Gastroesophageal sphincter (tissue), 4 donors: ENCODE measurements around the gene ANP32B. TPM values are rescaled to one million over a fixed set of nuclear protein-coding genes. Genes with fewer than 3 reads are reported as not detected.

Experiments used
- ATAC-seq: fragments of 150-250 bp; one replicate; pipeline ENCODE4 v1.9.1; 2016; ENCODE audit warnings: mild to moderate bottlenecking, moderate library complexity
- H3K27ac ChIP-seq, 4 donors: fragments of 200-600 bp; sonication (generic) in 3 of 4; 1 replicate in 3 of 4; 2 replicates in 1 of 4; pipeline ENCODE4 v1.5.1; 2016 to 2019
- H3K27me3 ChIP-seq: fragments of 200-600 bp; sonication (generic); one replicate; pipeline ENCODE4 v1.5.1; 2019
- H3K36me3 ChIP-seq, 2 donors: fragments of 200-600 bp; sonication (generic); one replicate each; pipeline ENCODE4 v1.5.1; 2019; ENCODE audit warnings: control low read depth in 1 of 2
- H3K4me1 ChIP-seq, 3 donors: fragments of 200-600 bp; sonication (generic); 1 replicate in 2 of 3; 2 replicates in 1 of 3; pipeline ENCODE4 v1.5.1; 2016 to 2019; ENCODE audit warnings: control low read depth in 2 of 3
- H3K4me3 ChIP-seq, 2 donors: fragments of 200-600 bp; sonication (generic); one replicate each; pipeline ENCODE4 v1.5.1; 2019; ENCODE audit warnings: mild to moderate bottlenecking in 1 of 2, moderate library complexity in 1 of 2
- H3K9me3 ChIP-seq, 3 donors: fragments of 200-600 bp; sonication (generic); one replicate each; pipeline ENCODE4 v1.5.1; 2017 to 2019; ENCODE audit warnings: control low read depth in 2 of 3
- EP300 ChIP-seq: sonication (generic); formaldehyde crosslinking; IDR thresholded peaks from one replicate; pipeline ENCODE4 v1.6.1; 2017; ENCODE audit warnings: antibody characterized with exemption, mild to moderate bottlenecking
- POLR2A ChIP-seq, 2 donors: fragments of 450-650 bp; IDR thresholded peaks; one replicate each; pipeline ENCODE4 v1.6.1; 2017; ENCODE audit warnings: antibody characterized with exemption in 2 of 2, mild to moderate bottlenecking in 2 of 2, moderate library complexity in 1 of 2
- POLR2AphosphoS5 ChIP-seq: sonication (generic); formaldehyde crosslinking; IDR thresholded peaks from one replicate; pipeline ENCODE4 v1.6.1; 2017; ENCODE audit warnings: antibody characterized with exemption
- WGBS, 2 donors: methylation state at CpG; one replicate each; pipeline ENCODE4 v1.1.5; 2018; ENCODE audit warnings: low coverage in 1 of 2; 5-methylcytosine and 5-hydroxymethylcytosine counted together
- total RNA-seq, 4 donors: library from RNA; depleted of rRNA; stranded (reverse); fragments of >200 nt; gene quantifications; one replicate each; pipeline ENCODE4 v1.1.0, GENCODE V29; 2016
- TF ChIP-seq, protein P1 (sequence below), 4 experiments: fragments of 200-600 bp in 2 of 4; fragments of 450-650 bp in 2 of 4; sonication (generic) in 1 of 4; IDR thresholded peaks; one replicate each; pipeline ENCODE4 v1.5.1; 2017 to 2019; ENCODE audit warnings: antibody characterized with exemption in 4 of 4, mild to moderate bottlenecking in 2 of 4, moderate library complexity in 2 of 4

Gene ANP32B
- total RNA-seq, 4 donors from 2014 or later, result 33.0 to 41.0 (median 36.1) TPM

DNA sequence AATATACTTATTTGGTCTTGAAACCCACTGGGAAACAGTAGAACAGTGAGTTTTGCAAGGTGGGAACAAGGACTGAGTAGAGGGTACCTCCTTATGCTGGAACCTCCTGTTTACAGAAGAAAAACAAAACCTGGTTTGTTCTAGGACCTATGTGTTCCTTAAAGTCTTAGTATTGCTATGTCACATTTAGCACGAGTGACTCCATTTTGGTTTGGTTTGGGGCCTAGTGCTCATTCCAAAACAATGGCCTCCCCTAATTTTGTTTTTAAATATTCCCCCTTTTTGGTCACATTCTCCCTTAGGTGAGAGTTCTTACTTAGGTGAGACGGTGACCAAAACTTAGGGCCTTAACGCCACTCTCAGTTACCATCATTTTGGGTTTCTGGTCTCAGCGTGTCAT is 67.2 kb downstream of the ANP32B start:
- WGBS, 2 donors, result 97 to 98% methylated on average over 4 of the region's 4 CpGs
- TF ChIP-seq, protein P1, sequence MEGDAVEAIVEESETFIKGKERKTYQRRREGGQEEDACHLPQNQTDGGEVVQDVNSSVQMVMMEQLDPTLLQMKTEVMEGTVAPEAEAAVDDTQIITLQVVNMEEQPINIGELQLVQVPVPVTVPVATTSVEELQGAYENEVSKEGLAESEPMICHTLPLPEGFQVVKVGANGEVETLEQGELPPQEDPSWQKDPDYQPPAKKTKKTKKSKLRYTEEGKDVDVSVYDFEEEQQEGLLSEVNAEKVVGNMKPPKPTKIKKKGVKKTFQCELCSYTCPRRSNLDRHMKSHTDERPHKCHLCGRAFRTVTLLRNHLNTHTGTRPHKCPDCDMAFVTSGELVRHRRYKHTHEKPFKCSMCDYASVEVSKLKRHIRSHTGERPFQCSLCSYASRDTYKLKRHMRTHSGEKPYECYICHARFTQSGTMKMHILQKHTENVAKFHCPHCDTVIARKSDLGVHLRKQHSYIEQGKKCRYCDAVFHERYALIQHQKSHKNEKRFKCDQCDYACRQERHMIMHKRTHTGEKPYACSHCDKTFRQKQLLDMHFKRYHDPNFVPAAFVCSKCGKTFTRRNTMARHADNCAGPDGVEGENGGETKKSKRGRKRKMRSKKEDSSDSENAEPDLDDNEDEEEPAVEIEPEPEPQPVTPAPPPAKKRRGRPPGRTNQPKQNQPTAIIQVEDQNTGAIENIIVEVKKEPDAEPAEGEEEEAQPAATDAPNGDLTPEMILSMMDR (IDR thresholded peaks at IDR 0.05), result no peak
- no peak for TF ChIP-seq POLR2A (IDR thresholded peaks at IDR 0.05)
- TF ChIP-seq POLR2AphosphoS5, result no peak
- no peak for TF ChIP-seq EP300
- no peak overlapping the region for H3K27ac ChIP-seq
- no peaks in the 10 kb centered on the region for H3K4me1 ChIP-seq
- H3K36me3 ChIP-seq, result no peaks in the 10 kb centered on the region
- no peak for ATAC-seq
- no peak overlapping the region for H3K4me3 ChIP-seq
- no peaks in the 10 kb centered on the region for H3K27me3 ChIP-seq
- H3K9me3 ChIP-seq, result no peaks in the 10 kb centered on the region

DNA sequence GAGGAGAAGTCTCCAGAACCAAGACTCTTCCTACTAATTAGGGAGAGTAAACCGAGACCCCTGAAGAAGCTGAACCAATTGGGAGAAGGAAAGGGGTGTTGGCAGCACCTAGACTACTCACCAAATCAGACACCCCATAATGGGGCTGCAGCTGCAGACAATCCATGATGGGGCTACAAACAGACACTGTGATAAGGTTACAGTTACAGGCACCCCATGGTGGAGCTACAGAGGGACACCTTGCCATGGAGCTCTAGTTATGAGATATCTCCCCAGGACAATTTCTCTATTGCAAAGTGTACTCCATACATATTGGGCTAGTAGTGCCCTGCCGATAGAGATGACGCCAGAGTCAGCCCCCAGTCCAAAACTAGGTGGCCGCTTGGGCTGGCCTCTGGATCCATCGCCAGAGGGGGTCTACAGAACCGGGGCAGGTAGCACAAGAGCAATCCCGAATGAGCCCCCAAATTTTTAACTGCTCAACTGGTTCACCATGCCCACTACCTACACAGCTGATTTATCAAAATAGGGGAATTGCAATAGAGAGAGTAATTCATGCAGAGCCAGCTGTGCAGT is 71.3 kb downstream of the ANP32B start:
- Histone ChIP-seq H3K36me3 (no peaks in the 10 kb centered on the region), H3K27ac (no peak overlapping the region), H3K27me3 (no peaks in the 10 kb centered on the region), H3K4me1 (peaks cover 0 to 30% (median 7%) of the 10 kb centered on the region in 3 donors), H3K9me3 (no peaks in the 10 kb centered on the region), H3K4me3 (no peak overlapping the region)
- TF ChIP-seq POLR2AphosphoS5, result no peak
- TF ChIP-seq, protein P1 (IDR thresholded peaks at IDR 0.05), result no peak
- TF ChIP-seq EP300, result no peak
- TF ChIP-seq POLR2A (IDR thresholded peaks at IDR 0.05), result no peak
- no peak for ATAC-seq
- 80% methylated on average over 1 to 2 of the region's 7 CpGs for WGBS, 2 donors

- TF ChIP-seq POLR2A (IDR thresholded peaks at IDR 0.05) (peak; percentile 90 to 93), POLR2AphosphoS5 (peak; percentile 90), EP300 (no peak)
- Histone ChIP-seq H3K36me3 (peaks cover 0 to 9% of the 10 kb centered on the region in 2 donors), H3K4me3 (peak within 1 kb of the TSS; percentile 67 to 77), H3K27ac (peak within 1 kb of the TSS; percentile 88 to 97 (median 95)), H3K9me3 (no peaks in the 10 kb centered on the region), H3K27me3 (no peaks in the 10 kb centered on the region), H3K4me1 (peaks cover 0 to 33% (median 7%) of the 10 kb centered on the region in 3 donors)
- 0 to 1% methylated on average over 4 to 12 of the region's 80 CpGs for WGBS, 2 donors
- peak; percentile 98 for ATAC-seq
These were observed 73.4 kb downstream of the ANP32B start, which contains the start of gene NANS for GRCh38 chr9:98056269-98057137. Gene NANS, plus strand, starts transcription at chr9:98056732. Its CDS starts 77 bp downstream, at chr9:98056809.

DNA sequence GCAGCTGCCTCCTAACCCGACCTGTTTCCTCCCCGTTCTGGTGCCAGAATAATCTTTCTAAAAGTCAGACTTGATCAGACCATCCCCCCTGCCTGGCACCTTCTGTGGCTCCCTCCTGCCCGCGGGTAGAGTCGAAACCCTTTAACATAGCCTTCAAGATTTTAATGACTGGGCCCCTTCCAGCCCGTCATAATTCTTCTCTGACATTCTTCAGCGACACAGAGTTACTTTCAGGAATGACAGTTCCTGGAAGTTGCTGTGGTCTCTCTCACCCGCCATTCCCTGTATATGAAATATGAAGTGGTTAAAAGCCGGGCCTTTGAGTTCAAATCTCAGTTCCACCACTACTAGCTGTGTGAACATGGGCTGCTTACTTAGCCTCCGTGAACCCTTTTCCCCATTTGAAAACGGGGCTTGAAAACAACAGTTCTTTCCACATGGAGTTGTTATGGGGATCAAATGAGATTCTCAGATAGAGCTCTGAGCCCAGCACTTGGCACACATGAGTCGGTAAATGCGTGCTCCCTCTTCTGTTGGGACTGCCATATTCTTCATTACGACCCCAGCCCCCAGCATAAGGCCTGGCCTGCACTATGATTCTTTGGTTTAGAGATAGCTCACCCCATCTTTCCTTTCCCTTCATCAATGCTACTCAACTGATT is 74.1 kb downstream of the ANP32B start:
- WGBS, 2 donors, result 7 to 9% methylated on average over 11 to 14 of the region's 14 CpGs
- H3K9me3 ChIP-seq, result no peaks in the 10 kb centered on the region
- no peak for ATAC-seq

More for the DNA sequence above, 74.1 kb downstream of the ANP32B start:
- H3K4me1 ChIP-seq, result peaks cover 0 to 33% (median 7%) of the 10 kb centered on the region in 3 donors
- H3K36me3 ChIP-seq, result peaks cover 0 to 16% of the 10 kb centered on the region in 2 donors
- H3K27me3 ChIP-seq, result no peaks in the 10 kb centered on the region
- peak overlapping the region; percentile 67 to 77 for H3K4me3 ChIP-seq
- TF ChIP-seq POLR2AphosphoS5 (no peak), POLR2A (IDR thresholded peaks at IDR 0.05) (no peak), EP300 (no peak)
- TF ChIP-seq, protein P1 (IDR thresholded peaks at IDR 0.05), result no peak
- H3K27ac ChIP-seq, result peak overlapping the region; percentile 88 to 97 (median 95)
